Colonic mucosa (tissue), 4 donors: Measurements from ENCODE around the gene FKBP5. TPM values are rescaled to one million over a fixed set of nuclear protein-coding genes. Genes with fewer than 3 reads are reported as not detected.

Experiments used
- DNase-seq: peaks from one replicate; pipeline ENCODE4 v3.0.0-alpha.2; 2020
- H3K27ac ChIP-seq: fragments of 200-600 bp; one replicate; pipeline ENCODE4 v1.8.0; 2021
- H3K27me3 ChIP-seq: fragments of 200-600 bp; one replicate; pipeline ENCODE4 v1.8.0; 2021
- H3K36me3 ChIP-seq: fragments of 200-600 bp; one replicate; pipeline ENCODE4 v1.8.0; 2021
- H3K4me1 ChIP-seq: fragments of 200-600 bp; one replicate; pipeline ENCODE4 v1.8.0; 2021; ENCODE audit warnings: mild to moderate bottlenecking
- H3K4me3 ChIP-seq: fragments of 200-600 bp; one replicate; pipeline ENCODE4 v1.8.0; 2021
- H3K9ac ChIP-seq, 2 donors: one replicate each; pipeline ENCODE4 v1.7.0; 2013; ENCODE audit warnings: control low read depth in 2 of 2, low read depth in 2 of 2, low read length in 2 of 2
- H3K9me3 ChIP-seq: fragments of 200-600 bp; one replicate; pipeline ENCODE4 v1.8.0; 2021
- CTCF ChIP-seq: fragments of 200-600 bp; IDR thresholded peaks from one replicate; pipeline ENCODE4 v1.8.0; 2022; ENCODE audit warnings: antibody characterized with exemption, mild to moderate bottlenecking
- intact Hi-C: fragments of 100-400 bp; cut with DNase I; formaldehyde crosslinking; loops from one replicate; pipeline ENCODE4 v1.14.1; 2022
- total RNA-seq, 2 donors: library from RNA; stranded (reverse); fragmentation: NEBNext Ultra II Directional in 1 of 2; extraction: Animal tissue kit (Norgen Biotek cat#: 25700) in 1 of 2; gene quantifications; one replicate each; pipeline ENCODE4 v1.2.1, GENCODE V29; 2021
- donor health status: healthy.
- donor health status: DM: no; HTN: no; CAD: no.
- donor health status: DM: no; HTN: no; CAD: no.

The FKBP5 gene
- total RNA-seq, 2 donors from 2014 or later: 29.1 to 54.7 TPM

GRCh38 chr6:35590622-35591066 is 98.1 kb downstream of the FKBP5 start:
- no peaks in the 10 kb centered on the region for H3K27me3 ChIP-seq
- no peak overlapping the region for H3K9ac ChIP-seq
- no peaks in the 10 kb centered on the region for H3K4me1 ChIP-seq
- no peak for TF ChIP-seq CTCF
- intact Hi-C loops: no loop called here
- DNase-seq: no peak
- no peaks in the 10 kb centered on the region for H3K36me3 ChIP-seq
- no peak overlapping the region for H3K27ac ChIP-seq
- no peak overlapping the region for H3K4me3 ChIP-seq
- H3K9me3 ChIP-seq: no peaks in the 10 kb centered on the region

- no peak overlapping the region for H3K9ac ChIP-seq
- no peak overlapping the region for H3K4me3 ChIP-seq
- no peak overlapping the region for H3K27ac ChIP-seq
- intact Hi-C loops: no loop called here
- H3K27me3 ChIP-seq: no peaks in the 10 kb centered on the region
- no peaks in the 10 kb centered on the region for H3K9me3 ChIP-seq
- DNase-seq: peak; percentile 2
- no peaks in the 10 kb centered on the region for H3K36me3 ChIP-seq
- TF ChIP-seq CTCF: no peak
- no peaks in the 10 kb centered on the region for H3K4me1 ChIP-seq
Observed at GRCh38 chr6:35589904-35590303, 98.8 kb downstream of the FKBP5 start.

GRCh38 chr6:35589201-35589739 is 99.4 kb downstream of the FKBP5 start:
- H3K9ac ChIP-seq: no peak overlapping the region
- no peaks in the 10 kb centered on the region for H3K27me3 ChIP-seq
- H3K4me1 ChIP-seq: no peaks in the 10 kb centered on the region
- intact Hi-C loops: no loop called here
- no peak for TF ChIP-seq CTCF
- H3K27ac ChIP-seq: no peak overlapping the region
- DNase-seq: no peak
- no peaks in the 10 kb centered on the region for H3K36me3 ChIP-seq
- H3K9me3 ChIP-seq: no peaks in the 10 kb centered on the region
- H3K4me3 ChIP-seq: no peak overlapping the region

- no peak overlapping the region for H3K4me3 ChIP-seq
- no peaks in the 10 kb centered on the region for H3K4me1 ChIP-seq
- intact Hi-C loops: no loop called here
- no peak overlapping the region for H3K9ac ChIP-seq
- no peak overlapping the region for H3K27ac ChIP-seq
- no peak for DNase-seq
- no peak for TF ChIP-seq CTCF
- H3K27me3 ChIP-seq: no peaks in the 10 kb centered on the region
- H3K36me3 ChIP-seq: no peaks in the 10 kb centered on the region
- no peaks in the 10 kb centered on the region for H3K9me3 ChIP-seq
Observed at GRCh38 chr6:35587167-35587566, 101.5 kb downstream of the FKBP5 start.

GRCh38 chr6:35586542-35586941 is 102.2 kb downstream of the FKBP5 start:
- intact Hi-C loops: no loop called here
- H3K27me3 ChIP-seq: no peaks in the 10 kb centered on the region
- TF ChIP-seq CTCF: no peak
- H3K9me3 ChIP-seq: no peaks in the 10 kb centered on the region
- H3K27ac ChIP-seq: no peak overlapping the region
- no peaks in the 10 kb centered on the region for H3K36me3 ChIP-seq
- H3K9ac ChIP-seq: no peak overlapping the region
- H3K4me3 ChIP-seq: no peak overlapping the region
- no peak for DNase-seq
- H3K4me1 ChIP-seq: no peaks in the 10 kb centered on the region
